Endothelial cell (in vitro differentiated cells): Measurements from ENCODE around the gene PPP1R3F. TPM values are rescaled to one million over a fixed set of nuclear protein-coding genes. Genes with fewer than 3 reads are reported as not detected.

Experiments used
- DNase-seq: peaks from one replicate; pipeline ENCODE4 v3.0.0; 2021; ENCODE audit warnings: low spot score
- H3K27ac Mint-ChIP-seq: one replicate; pipeline ENCODE4 v1.8.0; 2021; ENCODE audit warnings: mixed read lengths, inconsistent platforms; ENCODE audit not compliant: unreplicated experiment
- H3K27me3 Mint-ChIP-seq: one replicate; pipeline ENCODE4 v1.8.0; 2021; ENCODE audit warnings: mild to moderate bottlenecking, moderate library complexity, mixed read lengths, inconsistent platforms; ENCODE audit not compliant: unreplicated experiment
- H3K36me3 Mint-ChIP-seq: one replicate; pipeline ENCODE4 v1.8.0; 2021; ENCODE audit warnings: mild to moderate bottlenecking, low read depth, mixed read lengths, inconsistent platforms; ENCODE audit not compliant: unreplicated experiment
- H3K4me1 Mint-ChIP-seq: one replicate; pipeline ENCODE4 v1.8.0; 2021; ENCODE audit warnings: mild to moderate bottlenecking, mixed read lengths, inconsistent platforms; ENCODE audit not compliant: unreplicated experiment
- H3K4me3 Mint-ChIP-seq: one replicate; pipeline ENCODE4 v1.8.0; 2021; ENCODE audit warnings: mild to moderate bottlenecking, mixed read lengths, inconsistent platforms; ENCODE audit not compliant: unreplicated experiment
- H3K9me3 Mint-ChIP-seq: one replicate; pipeline ENCODE4 v1.8.0; 2021; ENCODE audit warnings: mixed read lengths, inconsistent platforms; ENCODE audit not compliant: unreplicated experiment
- CTCF ChIP-seq: fragments of 200-600 bp; sonication (generic); IDR thresholded peaks from one replicate; pipeline ENCODE4 v1.5.0; 2021; ENCODE audit warnings: antibody characterized with exemption; ENCODE audit not compliant: unreplicated experiment
- total RNA-seq: library from RNA; stranded (reverse); fragmentation: NEBNext Ultra II Directional; extraction: Animal tissue kit (Norgen Biotek cat#: 25700); gene quantifications from one replicate; pipeline ENCODE4 v1.2.1, GENCODE V29; 2021; ENCODE audit not compliant: unreplicated experiment

PPP1R3F gene
- total RNA-seq, 1 donor from 2014 or later = 6.0 TPM

- Mint-ChIP-seq H3K9me3 (no peaks in the 10 kb centered on the region), H3K4me1 (peaks cover 5% of the 10 kb centered on the region), H3K36me3 (no peaks in the 10 kb centered on the region), H3K27me3 (no peaks in the 10 kb centered on the region), H3K4me3 (no peak overlapping the region), H3K27ac (no peak overlapping the region)
- DNase-seq = no peak
- no peak for TF ChIP-seq CTCF
Observed at GRCh38 chrX:49276671-49277534, 7.3 kb downstream of the PPP1R3F start.

- no peak for DNase-seq
- TF ChIP-seq CTCF = no peak
- Mint-ChIP-seq H3K27ac (no peak overlapping the region), H3K4me1 (peaks cover 4% of the 10 kb centered on the region), H3K27me3 (no peaks in the 10 kb centered on the region), H3K9me3 (no peaks in the 10 kb centered on the region), H3K4me3 (no peak overlapping the region), H3K36me3 (no peaks in the 10 kb centered on the region)
Observed at GRCh38 chrX:49277535-49277830, 7.9 kb downstream of the PPP1R3F start.

- H3K4me1 Mint-ChIP-seq = no peaks in the 10 kb centered on the region
- no peak for DNase-seq
- H3K27ac Mint-ChIP-seq = no peak overlapping the region
- TF ChIP-seq CTCF = no peak
- no peaks in the 10 kb centered on the region for H3K36me3 Mint-ChIP-seq
- H3K27me3 Mint-ChIP-seq = peaks cover 2% of the 10 kb centered on the region
- no peaks in the 10 kb centered on the region for H3K9me3 Mint-ChIP-seq
- no peak overlapping the region for H3K4me3 Mint-ChIP-seq
Observed at GRCh38 chrX:49278081-49278480, 8.5 kb downstream of the PPP1R3F start.

- Mint-ChIP-seq H3K9me3 (no peaks in the 10 kb centered on the region), H3K27ac (no peak overlapping the region), H3K36me3 (no peaks in the 10 kb centered on the region), H3K27me3 (peaks cover 2% of the 10 kb centered on the region), H3K4me1 (no peaks in the 10 kb centered on the region), H3K4me3 (no peak overlapping the region)
- no peak for DNase-seq
- no peak for TF ChIP-seq CTCF
Observed at GRCh38 chrX:49282647-49283011, 13.0 kb downstream of the PPP1R3F start.

GRCh38 chrX:49284212-49284611 is 14.6 kb downstream of the PPP1R3F start:
- no peak for TF ChIP-seq CTCF
- H3K4me3 Mint-ChIP-seq = no peak overlapping the region
- no peaks in the 10 kb centered on the region for H3K36me3 Mint-ChIP-seq
- no peak for DNase-seq
- H3K4me1 Mint-ChIP-seq = no peaks in the 10 kb centered on the region
- peaks cover 2% of the 10 kb centered on the region for H3K27me3 Mint-ChIP-seq
- H3K27ac Mint-ChIP-seq = no peak overlapping the region
- no peaks in the 10 kb centered on the region for H3K9me3 Mint-ChIP-seq
